ENCODE measurements around the gene FRY.

FRY gene

GRCh38 chr13:32086366-32086765, 54.8 kb downstream of the FRY start:
- no peak for DNase-seq (ENCODE audit: low read depth)

- DNase-seq (ENCODE audit: low read depth), result no peak
These were observed 55.3 kb downstream of the FRY start for GRCh38 chr13:32086791-32087441.

GRCh38 chr13:32087955-32088747, 56.6 kb downstream of the FRY start:
- DNase-seq (ENCODE audit: low read depth), result no peak

DNA sequence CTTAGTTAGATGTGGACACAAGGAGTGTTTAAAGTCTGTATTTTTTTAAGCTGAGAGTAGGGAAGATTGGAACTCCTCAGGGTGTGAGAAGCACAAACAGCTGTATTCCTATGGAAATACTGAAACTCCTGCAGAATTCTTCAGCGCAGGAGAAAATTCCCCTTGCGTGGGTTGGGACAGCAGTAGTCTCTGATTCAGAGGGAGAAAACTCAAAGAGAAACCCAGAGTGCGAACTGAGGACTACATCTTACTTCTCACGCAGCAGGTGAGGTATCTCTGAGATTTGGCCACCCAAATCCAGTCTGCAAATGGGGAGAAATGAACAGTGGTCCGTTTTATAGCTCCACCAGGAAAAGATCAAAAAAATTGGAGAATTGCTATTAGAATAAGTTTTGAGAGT, 60.9 kb downstream of the FRY start:
- no peak for DNase-seq (ENCODE audit: low read depth)

DNA sequence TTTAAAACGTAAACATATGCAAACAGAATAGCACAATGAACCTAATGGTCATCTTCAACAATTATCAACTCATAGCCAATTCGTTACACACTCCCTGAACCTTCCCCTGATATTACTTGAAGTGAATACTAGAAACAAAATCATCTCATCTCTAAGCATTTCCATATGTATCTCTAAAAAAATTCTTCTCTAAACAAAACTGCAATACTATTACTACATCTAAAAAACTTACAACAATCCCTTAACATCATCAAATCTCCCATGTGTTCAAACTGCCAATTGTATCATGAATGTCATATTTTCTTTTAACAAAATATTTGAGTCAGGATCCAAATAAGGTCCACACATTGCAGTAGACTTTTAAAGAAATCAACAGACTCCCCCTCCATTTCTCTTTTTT, 61.4 kb downstream of the FRY start:
- DNase-seq (ENCODE audit: low read depth), result no peak

DNA sequence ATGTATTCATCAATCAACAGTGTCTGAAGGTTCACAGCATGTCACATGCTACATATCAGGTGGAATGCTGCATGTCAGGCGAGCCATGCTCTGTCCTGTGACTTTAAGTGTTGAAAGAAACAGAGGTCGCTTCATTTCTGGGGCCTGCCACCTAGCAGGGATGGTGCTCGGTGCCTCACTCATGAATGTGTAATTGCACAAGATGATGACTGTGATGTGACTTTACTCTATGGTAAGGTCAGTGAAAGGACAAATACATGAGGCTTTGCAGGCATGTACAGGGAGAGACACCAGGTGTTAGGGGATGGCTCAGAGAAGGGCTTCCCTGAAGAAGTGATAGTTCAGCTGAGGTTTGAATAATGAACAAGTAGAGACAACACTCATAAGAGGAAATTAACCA, 66.7 kb downstream of the FRY start:
- DNase-seq (ENCODE audit: low read depth), result no peak

DNA sequence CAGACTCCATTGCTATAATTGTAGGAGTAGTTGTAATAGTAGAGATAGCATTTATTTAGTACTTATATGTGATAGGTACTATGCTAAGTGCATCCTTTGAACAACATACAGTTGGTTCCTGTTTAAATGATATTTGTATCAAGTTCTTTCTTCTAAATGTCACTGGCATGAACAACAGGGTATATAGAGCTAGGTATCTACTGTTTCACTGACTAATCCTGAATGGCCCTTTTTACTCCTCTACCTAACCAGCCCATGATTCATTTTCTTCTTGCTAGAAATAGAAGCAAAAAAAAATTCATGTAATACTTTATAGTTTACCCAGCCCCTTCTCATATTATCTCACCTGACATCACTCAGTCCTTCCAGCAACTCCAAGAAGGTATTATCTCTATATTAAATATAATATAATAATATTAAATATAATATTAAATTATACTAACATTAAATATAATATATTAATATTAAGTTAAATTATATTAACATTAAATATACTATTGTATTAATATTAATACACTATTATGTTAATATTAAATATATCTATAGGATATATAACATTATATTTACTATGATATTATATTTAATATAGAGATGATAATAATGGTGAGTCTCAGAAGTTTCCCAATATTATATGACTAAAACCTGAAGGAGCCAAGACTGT, 74.2 kb downstream of the FRY start:
- no peak for DNase-seq (ENCODE audit: low read depth)

DNA sequence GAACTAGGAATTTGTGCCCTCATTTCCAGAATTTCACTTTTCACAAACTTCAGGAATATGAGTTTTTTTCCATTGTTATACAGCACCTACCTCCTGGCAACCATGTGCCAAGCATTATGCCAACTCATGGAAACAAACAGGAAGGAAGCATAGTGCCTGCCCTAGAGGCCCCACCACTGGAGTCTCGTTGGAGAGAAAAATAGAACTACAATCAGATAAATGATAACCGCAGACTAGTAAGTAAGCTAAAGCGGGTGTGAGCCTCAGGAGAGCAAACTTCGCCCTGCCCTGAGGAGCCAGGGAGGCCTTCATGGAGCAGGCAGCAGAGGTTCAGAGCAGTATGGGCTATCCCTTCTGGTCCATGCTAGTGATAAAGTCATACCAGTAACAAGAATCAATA, 75.9 kb downstream of the FRY start:
- no peak for DNase-seq (ENCODE audit: low read depth)

DNA sequence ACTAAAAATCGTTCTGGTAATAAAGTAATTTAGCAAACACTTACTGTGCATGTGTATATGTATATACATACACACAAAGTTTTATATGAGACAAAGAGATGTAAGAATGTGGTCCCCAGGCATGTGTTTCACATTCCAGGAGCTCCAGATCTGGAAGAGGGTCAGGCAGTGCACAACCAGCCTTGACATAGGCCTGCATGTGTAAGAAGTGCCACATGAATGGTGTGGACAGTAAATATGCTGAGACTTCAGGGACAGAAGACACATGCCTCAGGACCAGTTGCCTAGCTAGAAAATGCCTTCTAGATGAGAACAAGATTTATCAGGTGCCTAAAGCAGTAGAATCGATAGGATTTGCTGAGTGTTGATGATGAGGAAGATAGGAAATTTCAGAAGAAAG, 76.4 kb downstream of the FRY start:
- DNase-seq (ENCODE audit: low read depth), result no peak

- no peak for DNase-seq (ENCODE audit: low read depth)
These were observed 82.0 kb downstream of the FRY start for GRCh38 chr13:32113532-32113931.

- no peak for DNase-seq (ENCODE audit: low read depth)
These were observed 82.8 kb downstream of the FRY start for GRCh38 chr13:32114284-32114950.

DNA sequence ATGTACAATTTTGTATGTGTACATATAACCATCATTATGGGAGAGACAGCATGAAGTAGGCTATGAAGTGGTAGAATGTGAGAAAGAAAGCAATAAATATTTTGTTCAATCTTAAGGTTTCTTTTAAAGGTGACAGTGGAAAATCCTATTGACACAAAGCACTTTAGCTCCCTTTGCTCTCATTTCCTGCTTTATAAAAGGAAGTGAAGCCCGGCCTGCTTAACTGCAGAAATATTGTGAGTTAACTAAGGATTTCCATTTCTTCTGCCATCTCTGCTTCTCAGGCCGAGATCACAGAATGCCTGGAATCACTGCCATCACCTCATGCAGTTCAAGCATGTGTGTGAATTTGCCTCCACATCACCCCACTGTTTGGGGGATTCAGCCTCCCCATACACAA, 83.5 kb downstream of the FRY start:
- no peak for DNase-seq (ENCODE audit: low read depth)

DNA sequence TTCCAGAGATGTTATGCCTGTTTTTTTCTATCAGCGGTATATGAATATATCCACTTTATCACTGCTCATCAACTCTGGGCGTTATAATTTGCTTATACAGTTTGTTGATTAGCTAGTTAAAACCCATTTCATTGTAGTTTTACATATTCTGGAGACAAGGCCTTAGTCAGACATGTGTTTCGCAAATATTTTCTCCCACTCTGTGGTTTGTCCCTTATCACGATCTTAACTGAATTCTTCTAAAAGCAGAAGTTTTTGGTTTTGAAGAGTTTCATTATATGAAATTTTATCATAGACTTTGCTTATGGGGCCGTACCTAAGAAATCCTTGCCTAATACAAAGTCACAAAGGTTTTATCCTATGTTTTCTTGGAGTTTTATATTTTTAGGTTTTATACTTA, 84.6 kb downstream of the FRY start:
- DNase-seq (ENCODE audit: low read depth), result no peak

DNA sequence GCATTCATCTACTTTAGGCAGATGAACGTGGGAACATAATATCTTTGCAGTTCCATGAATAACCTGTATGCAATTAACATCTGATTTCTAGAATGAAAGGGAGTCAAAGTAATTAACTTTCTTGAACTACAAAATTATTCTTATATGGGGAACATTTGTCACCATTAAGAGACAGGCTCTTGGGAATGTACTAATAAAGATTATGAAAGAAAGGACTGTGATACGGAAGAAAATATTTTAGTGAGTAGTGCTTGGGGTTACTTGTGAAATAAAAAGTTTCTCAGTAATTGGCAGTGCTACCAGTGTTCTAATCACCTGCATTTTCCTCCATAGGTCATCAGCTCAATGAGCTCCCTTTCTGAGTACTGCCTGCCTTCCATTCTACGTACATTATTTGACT, 85.4 kb downstream of the FRY start:
- no peak for DNase-seq (ENCODE audit: low read depth)

DNA sequence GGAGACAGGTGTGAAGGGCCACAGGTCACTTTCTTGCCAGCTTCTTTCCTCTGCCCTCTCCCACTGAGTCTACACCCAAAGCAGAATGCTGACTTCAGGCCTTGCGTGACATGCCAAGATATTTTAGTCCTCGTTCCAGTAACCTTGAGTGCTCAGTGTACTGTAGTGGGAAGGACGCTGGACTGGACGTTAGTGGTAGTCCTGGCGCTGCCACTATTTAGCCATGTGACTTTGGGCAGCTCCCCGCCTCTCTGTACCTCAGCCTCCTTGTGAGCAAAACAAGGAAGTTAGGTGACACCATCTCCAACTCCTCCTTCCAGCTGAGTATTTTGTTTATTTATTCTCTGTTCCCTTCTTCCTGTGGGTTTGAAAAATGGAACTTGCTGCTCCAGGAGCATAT, 86.1 kb downstream of the FRY start:
- no peak for DNase-seq (ENCODE audit: low read depth)

DNA sequence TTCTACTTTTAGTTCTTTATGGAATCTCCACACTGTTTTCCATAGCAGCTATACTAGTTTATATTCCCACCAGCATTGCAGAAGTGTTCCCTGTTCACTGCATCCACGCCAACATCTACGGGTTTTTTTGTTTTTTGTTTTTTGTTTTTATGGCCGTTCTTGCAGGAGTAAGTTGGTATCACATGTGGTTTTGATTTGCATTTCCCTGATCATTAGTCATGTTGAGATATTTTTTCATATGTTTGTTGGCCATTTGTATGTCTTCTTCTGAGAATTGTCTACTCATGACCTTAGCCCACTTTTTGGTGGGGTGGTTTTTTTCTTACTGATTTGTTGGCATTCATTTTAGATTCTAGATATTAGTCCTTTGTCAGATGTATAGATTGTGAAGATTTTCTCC, 89.7 kb downstream of the FRY start:
- no peak for DNase-seq (ENCODE audit: low read depth)

DNA sequence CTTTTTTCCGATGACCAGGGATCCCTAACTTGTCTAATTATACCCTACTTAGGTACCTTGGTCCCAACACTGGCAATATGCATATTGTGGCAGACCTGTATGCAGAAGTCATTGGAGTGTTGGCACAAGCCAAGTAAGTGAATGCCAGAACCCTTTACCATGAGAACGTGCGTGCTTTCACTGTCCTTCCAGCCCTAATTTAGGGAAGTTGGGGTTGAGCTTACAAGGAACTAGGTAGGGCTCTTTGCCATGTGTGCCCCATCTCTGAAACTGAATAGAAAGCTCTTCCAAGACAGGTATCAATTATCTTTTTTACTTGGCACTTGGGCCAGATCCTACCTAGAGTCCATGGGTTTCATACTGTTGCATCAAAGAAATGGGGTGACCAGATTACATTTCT, 93.2 kb downstream of the FRY start:
- DNase-seq (ENCODE audit: low read depth), result no peak

- DNase-seq (ENCODE audit: low read depth), result no peak
These were observed 93.7 kb downstream of the FRY start for GRCh38 chr13:32125221-32125689.

GRCh38 chr13:32125751-32126150, 94.2 kb downstream of the FRY start:
- no peak for DNase-seq (ENCODE audit: low read depth)

- DNase-seq (ENCODE audit: low read depth), result no peak
These were observed 94.7 kb downstream of the FRY start for GRCh38 chr13:32126278-32126677.

DNA sequence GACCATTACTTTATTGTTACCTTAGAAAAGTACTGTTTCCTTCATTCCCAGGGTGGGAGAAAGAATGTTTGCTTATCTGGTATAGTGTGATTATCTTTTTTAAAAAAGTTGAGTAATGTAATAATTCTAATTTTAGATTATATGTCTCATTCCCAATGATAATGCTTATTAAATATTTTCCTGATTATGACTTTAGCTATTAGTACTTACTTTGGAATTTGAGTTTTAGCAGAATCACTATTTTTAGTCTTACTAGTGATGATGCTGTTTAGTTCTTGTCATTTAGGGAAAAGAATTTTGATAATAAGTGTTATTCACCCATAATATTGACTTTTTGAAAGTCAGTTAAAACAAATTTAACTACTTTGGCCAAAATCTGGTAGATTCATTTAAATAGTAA, 95.2 kb downstream of the FRY start:
- no peak for DNase-seq (ENCODE audit: low read depth)

- DNase-seq (ENCODE audit: low read depth), result no peak
These were observed 96.1 kb downstream of the FRY start for GRCh38 chr13:32127691-32128090.
